Adrenal gland (tissue), 12 donors: ENCODE measurements around the gene CENPE. TPM values are rescaled to one million over a fixed set of nuclear protein-coding genes. Genes with fewer than 3 reads are reported as not detected.

Source experiments
- DNase-seq, 7 donors: peaks; one replicate each; pipeline ENCODE4 v3.0.0-alpha.2; 2019 to 2020
- H3K27ac ChIP-seq, 5 donors: fragments of 200-600 bp; sonication (generic) in 4 of 5; 1 replicate in 3 of 5; 2 replicates in 2 of 5; pipeline versions ENCODE4 v1.5.1 to v1.8.0; 2016 to 2020; ENCODE audit warnings: mild to moderate bottlenecking in 1 of 5
- H3K27me3 ChIP-seq: fragments of 200-600 bp; 2 replicates; pipeline ENCODE4 v1.8.0; 2021
- H3K36me3 ChIP-seq, 2 donors: fragments of 200-600 bp; replicated peaks in 1 of 2; 1 replicate in 1 of 2; 2 replicates in 1 of 2; pipeline versions ENCODE4 v1.5.1 to v1.8.0; 2018 to 2022
- H3K4me1 ChIP-seq, 2 donors: fragments of 200-600 bp; replicated peaks in 1 of 2; 1 replicate in 1 of 2; 2 replicates in 1 of 2; pipeline versions ENCODE4 v1.5.1 to v1.8.0; 2018 to 2021
- H3K4me3 ChIP-seq, 4 donors: fragments of 200-600 bp; sonication (generic) in 3 of 4; one replicate each; pipeline ENCODE4 v1.5.1; 2016 to 2018
- H3K9me3 ChIP-seq, 3 donors: fragments of 200-600 bp; sonication (generic) in 1 of 3; replicated peaks in 1 of 3; 1 replicate in 2 of 3; 2 replicates in 1 of 3; pipeline versions ENCODE4 v1.5.1 to v1.8.0; 2016 to 2021
- POLR2A ChIP-seq, 2 donors: fragments of 450-650 bp; IDR thresholded peaks; one replicate each; pipeline ENCODE4 v1.6.1; 2017; ENCODE audit warnings: antibody characterized with exemption in 2 of 2, mild to moderate bottlenecking in 2 of 2, moderate library complexity in 1 of 2
- WGBS, 4 donors: extraction: QIAGEN DNeasy Blood & Tissue Kit in 2 of 4; methylation state at CpG; one replicate each; pipeline versions ENCODE4 v1.1.5 to v1.1.7; 2013 to 2017; 5-methylcytosine and 5-hydroxymethylcytosine counted together
- intact Hi-C, 2 donors: fragments of 100-400 bp; cut with DNase I; formaldehyde crosslinking; loops; one replicate each; pipeline versions ENCODE4 v1.14.1 to v1.15.0; 2022 to 2023
- polyA plus RNA-seq, 3 donors: library from polyadenylated mRNA; stranded (reverse); fragments of 200-250 nt in 2 of 3; fragments of 350-450 nt in 1 of 3; fragmentation: Illumina TruSeq in 1 of 3; extraction: RNeasy Lipid Tissue Mini Kit (QIAGEN cat#74804) in 1 of 3; gene quantifications; one replicate each; pipeline ENCODE4 v1.2.3, GENCODE V29; 2013 to 2014
- total RNA-seq, 9 donors: library from RNA; depleted of rRNA in 4 of 9; stranded (reverse); fragments of >200 nt in 4 of 9; fragments of 120-200 nt in 1 of 9; fragmentation: NEBNext Ultra II Directional in 1 of 9; extraction: Animal tissue kit (Norgen Biotek cat#: 25700) in 1 of 9; gene quantifications; one replicate each; pipeline versions ENCODE4 v1.1.0 to v1.2.4, GENCODE V29; 2013 to 2023
- TF ChIP-seq, protein P1 (sequence below), 6 experiments: fragments of 450-650 bp in 4 of 6; fragments of 200-600 bp in 2 of 6; sonication (generic) in 1 of 6; IDR thresholded peaks; 1 replicate in 5 of 6; 2 replicates in 1 of 6; pipeline versions ENCODE4 v1.5.1 to v1.8.0; 2016 to 2021; ENCODE audit warnings: antibody characterized with exemption in 6 of 6, mild to moderate bottlenecking in 2 of 6, moderate library complexity in 1 of 6
- donor health status: healthy with polysubstance abuse.
- donor health status: Bipolar disorder and iron deficiency.
- donor health status: DM: yes; HTN: yes; CAD: no.
- donor health status: DM: no; HTN: no; CAD: no.
- donor health status: DM: no; HTN: no; CAD: no.
- donor health status: DM: yes; HTN: yes; CAD: no.

CENPE gene
- total and polyA plus RNA-seq, 12 donors, result 0.17 to 5.7 (median 0.87) TPM

GRCh38 chr4:103204111-103204510 is 6.0 kb upstream of the CENPE start:
- Histone ChIP-seq H3K27ac (no peak overlapping the region), H3K27me3 (no peaks in the 10 kb centered on the region), H3K4me3 (no peak overlapping the region), H3K4me1 (no peaks in the 10 kb centered on the region), H3K36me3 (no peaks in the 10 kb centered on the region), H3K9me3 (no peaks in the 10 kb centered on the region)
- 38 to 46% (median 40%) methylated on average over 1 of the region's 1 CpG for WGBS, 4 donors
- no peak for DNase-seq
- TF ChIP-seq, protein P1, sequence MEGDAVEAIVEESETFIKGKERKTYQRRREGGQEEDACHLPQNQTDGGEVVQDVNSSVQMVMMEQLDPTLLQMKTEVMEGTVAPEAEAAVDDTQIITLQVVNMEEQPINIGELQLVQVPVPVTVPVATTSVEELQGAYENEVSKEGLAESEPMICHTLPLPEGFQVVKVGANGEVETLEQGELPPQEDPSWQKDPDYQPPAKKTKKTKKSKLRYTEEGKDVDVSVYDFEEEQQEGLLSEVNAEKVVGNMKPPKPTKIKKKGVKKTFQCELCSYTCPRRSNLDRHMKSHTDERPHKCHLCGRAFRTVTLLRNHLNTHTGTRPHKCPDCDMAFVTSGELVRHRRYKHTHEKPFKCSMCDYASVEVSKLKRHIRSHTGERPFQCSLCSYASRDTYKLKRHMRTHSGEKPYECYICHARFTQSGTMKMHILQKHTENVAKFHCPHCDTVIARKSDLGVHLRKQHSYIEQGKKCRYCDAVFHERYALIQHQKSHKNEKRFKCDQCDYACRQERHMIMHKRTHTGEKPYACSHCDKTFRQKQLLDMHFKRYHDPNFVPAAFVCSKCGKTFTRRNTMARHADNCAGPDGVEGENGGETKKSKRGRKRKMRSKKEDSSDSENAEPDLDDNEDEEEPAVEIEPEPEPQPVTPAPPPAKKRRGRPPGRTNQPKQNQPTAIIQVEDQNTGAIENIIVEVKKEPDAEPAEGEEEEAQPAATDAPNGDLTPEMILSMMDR (IDR thresholded peaks at IDR 0.05), result no peak
- TF ChIP-seq POLR2A (IDR thresholded peaks at IDR 0.05), result no peak
- intact Hi-C loops, result no loop called here

DNA sequence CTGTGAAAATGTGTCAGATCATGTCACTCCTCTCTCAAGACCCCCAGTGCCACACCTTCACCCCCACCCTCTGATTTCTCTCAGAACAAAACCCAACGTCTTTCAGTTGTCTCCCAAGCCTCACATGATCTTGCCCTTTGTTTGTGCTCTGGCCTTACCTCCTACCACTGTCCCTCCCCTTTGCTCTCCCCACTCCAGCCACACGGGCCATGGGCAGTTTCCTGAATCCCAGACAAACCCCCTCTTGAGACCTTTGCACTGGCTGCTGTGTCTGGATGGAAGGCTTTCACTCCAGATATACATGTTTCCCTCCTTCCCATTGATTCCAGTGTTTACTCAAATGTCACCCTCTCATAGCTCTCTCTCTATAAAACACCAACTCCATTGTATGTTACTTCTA is 3.6 kb upstream of the CENPE start:
- intact Hi-C loops, result no loop called here
- Histone ChIP-seq H3K27ac (no peak overlapping the region), H3K9me3 (no peaks in the 10 kb centered on the region), H3K27me3 (no peaks in the 10 kb centered on the region), H3K4me3 (no peak overlapping the region), H3K4me1 (peaks cover 5 to 8% of the 10 kb centered on the region in 2 donors), H3K36me3 (no peaks in the 10 kb centered on the region)
- TF ChIP-seq POLR2A (IDR thresholded peaks at IDR 0.05), result no peak
- TF ChIP-seq, protein P1 (IDR thresholded peaks at IDR 0.05), result no peak
- DNase-seq, result no peak
- 14 to 32% (median 26%) methylated on average over 2 of the region's 2 CpGs for WGBS, 4 donors

GRCh38 chr4:103201253-103201652 is 3.1 kb upstream of the CENPE start:
- no peaks in the 10 kb centered on the region for H3K9me3 ChIP-seq
- DNase-seq, result no peak
- H3K36me3 ChIP-seq, result no peaks in the 10 kb centered on the region
- 84 to 93% (median 89%) methylated on average over 2 of the region's 2 CpGs for WGBS, 4 donors
- intact Hi-C loops, result no loop called here
- H3K27me3 ChIP-seq, result no peaks in the 10 kb centered on the region
- no peak overlapping the region for H3K27ac ChIP-seq
- H3K4me3 ChIP-seq, result no peak overlapping the region
- peaks cover 5 to 8% of the 10 kb centered on the region in 2 donors for H3K4me1 ChIP-seq
- TF ChIP-seq, protein P1 (IDR thresholded peaks at IDR 0.05), result no peak
- TF ChIP-seq POLR2A (IDR thresholded peaks at IDR 0.05), result no peak

DNA sequence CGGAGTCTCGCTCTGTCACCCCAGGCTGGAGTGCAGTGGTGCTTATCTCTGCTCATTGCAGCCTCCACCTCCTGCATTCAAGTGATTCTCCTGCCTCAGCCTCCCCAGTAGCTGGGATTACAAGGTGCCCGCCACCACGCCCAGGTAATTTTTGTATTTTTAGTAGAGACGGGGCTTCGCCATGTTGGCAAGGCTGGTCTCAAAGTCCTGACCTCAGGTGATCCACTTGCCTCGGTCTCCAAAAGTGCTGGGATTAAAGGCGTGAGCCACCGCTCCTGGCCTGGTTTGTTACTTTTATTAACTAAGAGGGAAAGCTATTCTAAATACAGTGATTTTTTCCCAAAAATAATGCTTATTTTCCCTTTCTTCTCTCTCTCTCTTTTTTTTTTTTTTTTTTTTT is 866 bp upstream of the CENPE start:
- no peak for DNase-seq
- no peak for TF ChIP-seq POLR2A (IDR thresholded peaks at IDR 0.05)
- TF ChIP-seq, protein P1 (IDR thresholded peaks at IDR 0.05), result no peak
- Histone ChIP-seq H3K27ac (no peak overlapping the region), H3K36me3 (no peaks in the 10 kb centered on the region), H3K27me3 (no peaks in the 10 kb centered on the region), H3K9me3 (no peaks in the 10 kb centered on the region), H3K4me1 (peaks cover 5 to 8% of the 10 kb centered on the region in 2 donors), H3K4me3 (peak overlapping the region in 2 of 4 donors; percentile 48 to 61)
- intact Hi-C loops, result no loop called here
- 70 to 83% (median 76%) methylated on average over 9 of the region's 9 CpGs for WGBS, 4 donors
